Peyer's patch (tissue), 4 donors: ENCODE data around the gene SLC44A3. TPM values are rescaled to one million over a fixed set of nuclear protein-coding genes. Genes with fewer than 3 reads are reported as not detected.

ENCODE experiments used
- DNase-seq, 3 donors: peaks; one replicate each; pipeline ENCODE4 v3.0.0-alpha.2; 2017 to 2019
- H3K27ac ChIP-seq, 4 donors: fragments of 200-600 bp; sonication (generic); one replicate each; pipeline ENCODE4 v1.5.1; 2016 to 2019
- H3K27me3 ChIP-seq, 2 donors: fragments of 200-600 bp; sonication (generic); one replicate each; pipeline ENCODE4 v1.5.1; 2019
- H3K36me3 ChIP-seq, 3 donors: fragments of 200-600 bp; sonication (generic); one replicate each; pipeline ENCODE4 v1.5.1; 2016 to 2019
- H3K4me1 ChIP-seq, 4 donors: fragments of 200-600 bp; sonication (generic); one replicate each; pipeline ENCODE4 v1.5.1; 2016 to 2019
- H3K4me3 ChIP-seq, 4 donors: fragments of 200-600 bp; sonication (generic); 1 replicate in 3 of 4; 2 replicates in 1 of 4; pipeline ENCODE4 v1.5.1; 2016 to 2019; ENCODE audit warnings: mild to moderate bottlenecking in 1 of 4
- H3K9me3 ChIP-seq, 4 donors: fragments of 200-600 bp; sonication (generic); one replicate each; pipeline ENCODE4 v1.5.1; 2016 to 2019; ENCODE audit warnings: mild to moderate bottlenecking in 1 of 4
- CTCF ChIP-seq, 6 experiments: fragments of 450-650 bp in 4 of 6; fragments of 200-600 bp in 2 of 6; sonication (generic) in 1 of 6; IDR thresholded peaks; one replicate each; pipeline ENCODE4 v1.5.1; 2017 to 2019; ENCODE audit warnings: antibody characterized with exemption in 6 of 6, mild to moderate bottlenecking in 3 of 6, moderate library complexity in 1 of 6
- POLR2A ChIP-seq, 2 donors: fragments of 450-650 bp; IDR thresholded peaks; one replicate each; pipeline ENCODE4 v1.5.1; 2017; ENCODE audit warnings: antibody characterized with exemption in 2 of 2, mild to moderate bottlenecking in 2 of 2, moderate library complexity in 2 of 2
- total RNA-seq, 4 donors: library from RNA; depleted of rRNA; stranded (reverse); fragments of >200 nt; gene quantifications; one replicate each; pipeline ENCODE4 v1.1.0, GENCODE V29; 2016

The SLC44A3 gene
- total RNA-seq, 4 donors from 2014 or later = 26.4 to 49.0 (median 40.0) TPM

- no peaks in the 10 kb centered on the region for H3K27me3 ChIP-seq
- TF ChIP-seq POLR2A (IDR thresholded peaks at IDR 0.05) (no peak), CTCF (IDR thresholded peaks at IDR 0.05) (no peak)
- DNase-seq = no peak
- H3K27ac ChIP-seq = peak overlapping the region in 2 of 4 donors; percentile 35 to 55
- no peaks in the 10 kb centered on the region for H3K9me3 ChIP-seq
- peaks cover 0 to 70% (median 2%) of the 10 kb centered on the region in 4 donors for H3K4me1 ChIP-seq
- no peak overlapping the region for H3K4me3 ChIP-seq
- H3K36me3 ChIP-seq = no peaks in the 10 kb centered on the region
Observed at GRCh38 chr1:94919241-94920030, 99.3 kb downstream of the SLC44A3 start.

- peaks cover 0 to 70% (median 2%) of the 10 kb centered on the region in 4 donors for H3K4me1 ChIP-seq
- H3K27me3 ChIP-seq = no peaks in the 10 kb centered on the region
- H3K36me3 ChIP-seq = no peaks in the 10 kb centered on the region
- H3K4me3 ChIP-seq = no peak overlapping the region
- no peak for DNase-seq
- H3K9me3 ChIP-seq = no peaks in the 10 kb centered on the region
- TF ChIP-seq CTCF (IDR thresholded peaks at IDR 0.05) (peak in 2 of 6 experiments; percentile 6 to 17), POLR2A (IDR thresholded peaks at IDR 0.05) (no peak)
- H3K27ac ChIP-seq = peak overlapping the region in 2 of 4 donors; percentile 35 to 55
Observed at GRCh38 chr1:94920061-94920460, 99.9 kb downstream of the SLC44A3 start.

- no peak for TF ChIP-seq CTCF (IDR thresholded peaks at IDR 0.05)
- no peak for TF ChIP-seq POLR2A (IDR thresholded peaks at IDR 0.05)
- H3K27me3 ChIP-seq = no peaks in the 10 kb centered on the region
Observed at GRCh38 chr1:94921977-94922376, 101.8 kb downstream of the SLC44A3 start.

GRCh38 chr1:94922761-94923331, 102.7 kb downstream of the SLC44A3 start:
- H3K9me3 ChIP-seq = no peaks in the 10 kb centered on the region
- TF ChIP-seq POLR2A (IDR thresholded peaks at IDR 0.05) (no peak), CTCF (IDR thresholded peaks at IDR 0.05) (no peak)
- DNase-seq = no peak
- H3K4me1 ChIP-seq = peaks cover 0 to 60% (median 9%) of the 10 kb centered on the region in 4 donors
- no peaks in the 10 kb centered on the region for H3K27me3 ChIP-seq
- peak overlapping the region in 2 of 4 donors; percentile 22 to 34 for H3K4me3 ChIP-seq
- peak overlapping the region; percentile 13 to 52 (median 40) for H3K27ac ChIP-seq
- H3K36me3 ChIP-seq = no peaks in the 10 kb centered on the region

More at GRCh38 chr1:94921977-94922376, 101.8 kb downstream of the SLC44A3 start:
- Histone ChIP-seq H3K4me1 (peaks cover 0 to 68% (median 6%) of the 10 kb centered on the region in 4 donors), H3K4me3 (no peak overlapping the region), H3K27ac (peak overlapping the region in 1 of 4 donors; percentile 52), H3K36me3 (no peaks in the 10 kb centered on the region), H3K9me3 (no peaks in the 10 kb centered on the region)
- no peak for DNase-seq

- H3K27me3 ChIP-seq = no peaks in the 10 kb centered on the region
- TF ChIP-seq CTCF (IDR thresholded peaks at IDR 0.05) (no peak), POLR2A (IDR thresholded peaks at IDR 0.05) (no peak)
- no peak for DNase-seq
- H3K4me3 ChIP-seq = peak overlapping the region in 3 of 4 donors; percentile 71 to 81 (median 81)
- H3K27ac ChIP-seq = peak overlapping the region; percentile 80 to 97 (median 92)
- H3K36me3 ChIP-seq = no peaks in the 10 kb centered on the region
- no peaks in the 10 kb centered on the region for H3K9me3 ChIP-seq
- peaks cover 0 to 64% (median 7%) of the 10 kb centered on the region in 4 donors for H3K4me1 ChIP-seq
Observed at GRCh38 chr1:94925004-94925403, 104.8 kb downstream of the SLC44A3 start.
